DOHH2 (cell line): ENCODE data around the gene DHRS7C.

Experiments
- EZH2phosphoT487 ChIP-seq: fragments of 200-600 bp; sonication (generic); IDR thresholded peaks from 2 replicates; pipeline ENCODE4 v1.6.1; 2017; ENCODE audit warnings: borderline replicate concordance, mild to moderate bottlenecking, antibody characterized with exemption, low read length, moderate library complexity, mixed read lengths
- TF ChIP-seq, protein P1 (sequence below): fragments of 200-600 bp; sonication (generic); IDR thresholded peaks from one replicate; pipeline ENCODE4 v1.5.1; 2014; ENCODE audit warnings: antibody characterized with exemption, mild to moderate bottlenecking, low read depth, low read length; ENCODE audit not compliant: poor library complexity, severe bottlenecking

- TF ChIP-seq, protein P1, sequence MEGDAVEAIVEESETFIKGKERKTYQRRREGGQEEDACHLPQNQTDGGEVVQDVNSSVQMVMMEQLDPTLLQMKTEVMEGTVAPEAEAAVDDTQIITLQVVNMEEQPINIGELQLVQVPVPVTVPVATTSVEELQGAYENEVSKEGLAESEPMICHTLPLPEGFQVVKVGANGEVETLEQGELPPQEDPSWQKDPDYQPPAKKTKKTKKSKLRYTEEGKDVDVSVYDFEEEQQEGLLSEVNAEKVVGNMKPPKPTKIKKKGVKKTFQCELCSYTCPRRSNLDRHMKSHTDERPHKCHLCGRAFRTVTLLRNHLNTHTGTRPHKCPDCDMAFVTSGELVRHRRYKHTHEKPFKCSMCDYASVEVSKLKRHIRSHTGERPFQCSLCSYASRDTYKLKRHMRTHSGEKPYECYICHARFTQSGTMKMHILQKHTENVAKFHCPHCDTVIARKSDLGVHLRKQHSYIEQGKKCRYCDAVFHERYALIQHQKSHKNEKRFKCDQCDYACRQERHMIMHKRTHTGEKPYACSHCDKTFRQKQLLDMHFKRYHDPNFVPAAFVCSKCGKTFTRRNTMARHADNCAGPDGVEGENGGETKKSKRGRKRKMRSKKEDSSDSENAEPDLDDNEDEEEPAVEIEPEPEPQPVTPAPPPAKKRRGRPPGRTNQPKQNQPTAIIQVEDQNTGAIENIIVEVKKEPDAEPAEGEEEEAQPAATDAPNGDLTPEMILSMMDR: no peak
- TF ChIP-seq EZH2phosphoT487: no peak
Observed at GRCh38 chr17:9792181-9792840, 919 bp upstream of the DHRS7C start.
